Panc1 (cell line): ENCODE results near the gene CEACAM18.

Experiments used
- CTCF ChIP-seq: fragments of 450-650 bp; IDR thresholded peaks from 2 replicates; pipeline ENCODE4 v1.5.1; 2017; ENCODE audit warnings: mild to moderate bottlenecking
- POLR2AphosphoS5 ChIP-seq: IDR thresholded peaks from 2 replicates; pipeline ENCODE4 v1.6.1; 2012; ENCODE audit warnings: mild to moderate bottlenecking, low read depth, low read length, moderate library complexity
- SIN3A ChIP-seq: IDR thresholded peaks from 2 replicates; pipeline ENCODE4 v1.6.1; 2012; ENCODE audit warnings: low read depth, mild to moderate bottlenecking, low read length, moderate library complexity, borderline replicate concordance; ENCODE audit not compliant: insufficient read depth
- TCF7L2 ChIP-seq: IDR thresholded peaks from 2 replicates; pipeline ENCODE4 v1.6.1; 2011; ENCODE audit warnings: mild to moderate bottlenecking, low read depth, low read length, inconsistent platforms
- TF ChIP-seq, protein P1 (sequence below), 2 experiments: IDR thresholded peaks; 2 replicates each; pipeline ENCODE4 v1.6.1; 2011 to 2012; ENCODE audit warnings: low read depth in 2 of 2, control low read depth in 1 of 2, low read length in 1 of 2, mild to moderate bottlenecking in 1 of 2, moderate library complexity in 1 of 2; ENCODE audit not compliant: insufficient read depth in 1 of 2

DNA sequence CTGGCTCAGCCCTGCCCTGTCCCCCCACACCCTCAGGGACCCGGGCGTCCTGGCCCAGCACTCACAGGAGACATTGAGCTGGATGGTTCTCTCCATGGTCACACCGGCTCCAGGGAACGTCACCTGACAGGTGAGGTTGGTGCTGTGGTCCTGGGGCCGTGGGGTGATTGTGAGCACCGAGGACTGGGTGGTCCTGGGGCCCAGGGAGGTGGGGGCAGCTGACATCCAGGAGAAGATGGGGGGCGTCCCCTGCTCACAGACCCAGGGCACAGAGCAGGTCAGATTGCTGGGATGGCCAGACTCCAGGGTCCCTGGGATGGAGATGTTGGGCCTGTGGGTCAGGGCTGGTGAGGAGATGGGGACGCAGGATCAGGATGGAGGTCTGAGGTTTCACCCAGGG, 52.3 kb downstream of the CEACAM18 start:
- TF ChIP-seq CTCF, result no peak
- TF ChIP-seq POLR2AphosphoS5, result no peak
- TF ChIP-seq, protein P1, sequence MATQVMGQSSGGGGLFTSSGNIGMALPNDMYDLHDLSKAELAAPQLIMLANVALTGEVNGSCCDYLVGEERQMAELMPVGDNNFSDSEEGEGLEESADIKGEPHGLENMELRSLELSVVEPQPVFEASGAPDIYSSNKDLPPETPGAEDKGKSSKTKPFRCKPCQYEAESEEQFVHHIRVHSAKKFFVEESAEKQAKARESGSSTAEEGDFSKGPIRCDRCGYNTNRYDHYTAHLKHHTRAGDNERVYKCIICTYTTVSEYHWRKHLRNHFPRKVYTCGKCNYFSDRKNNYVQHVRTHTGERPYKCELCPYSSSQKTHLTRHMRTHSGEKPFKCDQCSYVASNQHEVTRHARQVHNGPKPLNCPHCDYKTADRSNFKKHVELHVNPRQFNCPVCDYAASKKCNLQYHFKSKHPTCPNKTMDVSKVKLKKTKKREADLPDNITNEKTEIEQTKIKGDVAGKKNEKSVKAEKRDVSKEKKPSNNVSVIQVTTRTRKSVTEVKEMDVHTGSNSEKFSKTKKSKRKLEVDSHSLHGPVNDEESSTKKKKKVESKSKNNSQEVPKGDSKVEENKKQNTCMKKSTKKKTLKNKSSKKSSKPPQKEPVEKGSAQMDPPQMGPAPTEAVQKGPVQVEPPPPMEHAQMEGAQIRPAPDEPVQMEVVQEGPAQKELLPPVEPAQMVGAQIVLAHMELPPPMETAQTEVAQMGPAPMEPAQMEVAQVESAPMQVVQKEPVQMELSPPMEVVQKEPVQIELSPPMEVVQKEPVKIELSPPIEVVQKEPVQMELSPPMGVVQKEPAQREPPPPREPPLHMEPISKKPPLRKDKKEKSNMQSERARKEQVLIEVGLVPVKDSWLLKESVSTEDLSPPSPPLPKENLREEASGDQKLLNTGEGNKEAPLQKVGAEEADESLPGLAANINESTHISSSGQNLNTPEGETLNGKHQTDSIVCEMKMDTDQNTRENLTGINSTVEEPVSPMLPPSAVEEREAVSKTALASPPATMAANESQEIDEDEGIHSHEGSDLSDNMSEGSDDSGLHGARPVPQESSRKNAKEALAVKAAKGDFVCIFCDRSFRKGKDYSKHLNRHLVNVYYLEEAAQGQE (IDR thresholded peaks at IDR 0.05; ENCODE audit: insufficient read depth in 1 of 2, low read depth in 2 of 2, low read length in 1 of 2), result no peak
- no peak for TF ChIP-seq SIN3A
- TF ChIP-seq TCF7L2, result no peak
